Stimulated activated memory B cell treated with anti-CD40 and anti-IgM and Interleukin-4, amounts not matched to agents 10 μg/mL and 1 μg/mL and 100 μg/mL, for 72 hours (primary cell): ENCODE results near the gene TEX9.

Experiments used
- ATAC-seq: fragments of 150-1000 bp; cut with Tn5 transposase; 2 replicates; pipeline ENCODE4 v1.10.0; 2021
- H3K27ac Mint-ChIP-seq: one replicate; pipeline ENCODE4 v1.8.0; 2022; ENCODE audit warnings: mild to moderate bottlenecking, mixed read lengths
- H3K27me3 Mint-ChIP-seq: one replicate; pipeline ENCODE4 v1.8.0; 2022; ENCODE audit warnings: mixed read lengths
- H3K36me3 Mint-ChIP-seq: one replicate; pipeline ENCODE4 v1.8.0; 2022; ENCODE audit warnings: mixed read lengths
- H3K4me1 Mint-ChIP-seq: one replicate; pipeline ENCODE4 v1.8.0; 2022; ENCODE audit warnings: mixed read lengths
- H3K4me3 Mint-ChIP-seq: one replicate; pipeline ENCODE4 v1.8.0; 2022; ENCODE audit warnings: mild to moderate bottlenecking, moderate library complexity, mixed read lengths
- H3K9me3 Mint-ChIP-seq: one replicate; pipeline ENCODE4 v1.8.0; 2022; ENCODE audit warnings: mixed read lengths

TEX9 gene

GRCh38 chr15:56459096-56459495, 93.9 kb downstream of the TEX9 start:
- Mint-ChIP-seq H3K27ac (no peak overlapping the region), H3K36me3 (peaks cover 23% of the 10 kb centered on the region), H3K9me3 (peaks cover 3% of the 10 kb centered on the region), H3K4me1 (no peaks in the 10 kb centered on the region), H3K27me3 (no peaks in the 10 kb centered on the region), H3K4me3 (no peak overlapping the region)
- ATAC-seq = no peak

GRCh38 chr15:56460071-56460470, 94.8 kb downstream of the TEX9 start:
- H3K4me1 Mint-ChIP-seq = peaks cover 9% of the 10 kb centered on the region
- peaks cover 23% of the 10 kb centered on the region for H3K36me3 Mint-ChIP-seq
- H3K9me3 Mint-ChIP-seq = peaks cover 3% of the 10 kb centered on the region
- ATAC-seq = no peak
- no peaks in the 10 kb centered on the region for H3K27me3 Mint-ChIP-seq
- H3K27ac Mint-ChIP-seq = no peak overlapping the region
- no peak overlapping the region for H3K4me3 Mint-ChIP-seq

GRCh38 chr15:56460947-56461346, 95.7 kb downstream of the TEX9 start:
- no peak for ATAC-seq
- no peak overlapping the region for H3K27ac Mint-ChIP-seq
- H3K4me1 Mint-ChIP-seq = peaks cover 10% of the 10 kb centered on the region
- H3K9me3 Mint-ChIP-seq = peaks cover 3% of the 10 kb centered on the region
- no peak overlapping the region for H3K4me3 Mint-ChIP-seq
- peaks cover 18% of the 10 kb centered on the region for H3K36me3 Mint-ChIP-seq
- no peaks in the 10 kb centered on the region for H3K27me3 Mint-ChIP-seq

GRCh38 chr15:56464893-56465520, 99.8 kb downstream of the TEX9 start, which contains the start of gene MNS1:
MNS1 (minus strand) TSS chr15:56465137; CDS start chr15:56464972, 165 bp downstream.
- ATAC-seq = peak; percentile 100
- no peaks in the 10 kb centered on the region for H3K9me3 Mint-ChIP-seq
- no peaks in the 10 kb centered on the region for H3K36me3 Mint-ChIP-seq
- H3K4me1 Mint-ChIP-seq = peaks cover 20% of the 10 kb centered on the region
- H3K27me3 Mint-ChIP-seq = no peaks in the 10 kb centered on the region
- peak within 1 kb of the TSS; percentile 91 for H3K4me3 Mint-ChIP-seq
- H3K27ac Mint-ChIP-seq = peak within 1 kb of the TSS; percentile 84

GRCh38 chr15:56467616-56468015, 102.4 kb downstream of the TEX9 start:
- Mint-ChIP-seq H3K27ac (no peak overlapping the region), H3K4me1 (peaks cover 20% of the 10 kb centered on the region), H3K27me3 (no peaks in the 10 kb centered on the region), H3K36me3 (no peaks in the 10 kb centered on the region), H3K9me3 (no peaks in the 10 kb centered on the region), H3K4me3 (no peak overlapping the region)
- ATAC-seq = no peak

- H3K4me1 Mint-ChIP-seq = peaks cover 20% of the 10 kb centered on the region
- no peak for ATAC-seq
These were observed 103.2 kb downstream of the TEX9 start for GRCh38 chr15:56468401-56468800.

GRCh38 chr15:56469483-56469882, 104.3 kb downstream of the TEX9 start:
- H3K27ac Mint-ChIP-seq = no peak overlapping the region

More at GRCh38 chr15:56468401-56468800, 103.2 kb downstream of the TEX9 start:
- Mint-ChIP-seq H3K27me3 (no peaks in the 10 kb centered on the region), H3K36me3 (no peaks in the 10 kb centered on the region), H3K4me3 (peak overlapping the region; percentile 73), H3K27ac (peak overlapping the region; percentile 69), H3K9me3 (no peaks in the 10 kb centered on the region)

GRCh38 chr15:56471440-56472069, 106.3 kb downstream of the TEX9 start:
- H3K4me3 Mint-ChIP-seq = no peak overlapping the region
- no peaks in the 10 kb centered on the region for H3K9me3 Mint-ChIP-seq
- no peaks in the 10 kb centered on the region for H3K27me3 Mint-ChIP-seq
- H3K36me3 Mint-ChIP-seq = no peaks in the 10 kb centered on the region
- no peak for ATAC-seq
- peaks cover 10% of the 10 kb centered on the region for H3K4me1 Mint-ChIP-seq
- no peak overlapping the region for H3K27ac Mint-ChIP-seq

More at GRCh38 chr15:56469483-56469882, 104.3 kb downstream of the TEX9 start:
- no peak overlapping the region for H3K4me3 Mint-ChIP-seq
- ATAC-seq = no peak
- H3K27me3 Mint-ChIP-seq = no peaks in the 10 kb centered on the region
- peaks cover 17% of the 10 kb centered on the region for H3K4me1 Mint-ChIP-seq
- H3K9me3 Mint-ChIP-seq = no peaks in the 10 kb centered on the region
- no peaks in the 10 kb centered on the region for H3K36me3 Mint-ChIP-seq

- Mint-ChIP-seq H3K27ac (no peak overlapping the region), H3K9me3 (no peaks in the 10 kb centered on the region), H3K27me3 (no peaks in the 10 kb centered on the region), H3K4me1 (peaks cover 10% of the 10 kb centered on the region), H3K36me3 (no peaks in the 10 kb centered on the region), H3K4me3 (no peak overlapping the region)
- ATAC-seq = no peak
These were observed 107.1 kb downstream of the TEX9 start for GRCh38 chr15:56472278-56472677.

- Mint-ChIP-seq H3K4me3 (no peak overlapping the region), H3K9me3 (no peaks in the 10 kb centered on the region), H3K4me1 (peaks cover 9% of the 10 kb centered on the region), H3K27me3 (no peaks in the 10 kb centered on the region), H3K36me3 (no peaks in the 10 kb centered on the region), H3K27ac (no peak overlapping the region)
- ATAC-seq = no peak
These were observed 107.8 kb downstream of the TEX9 start for GRCh38 chr15:56473017-56473416.

- Mint-ChIP-seq H3K9me3 (peaks cover 3% of the 10 kb centered on the region), H3K27me3 (no peaks in the 10 kb centered on the region), H3K36me3 (no peaks in the 10 kb centered on the region), H3K27ac (no peak overlapping the region), H3K4me1 (no peaks in the 10 kb centered on the region), H3K4me3 (no peak overlapping the region)
- no peak for ATAC-seq
These were observed 110.1 kb downstream of the TEX9 start for GRCh38 chr15:56475351-56475750.
